Smooth muscle cell (in vitro differentiated cells): ENCODE measurements around the gene OPTC. TPM values are rescaled to one million over a fixed set of nuclear protein-coding genes. Genes with fewer than 3 reads are reported as not detected.

Source experiments
- DNase-seq: peaks from one replicate; lab custom pipeline; 2025; ENCODE audit not compliant: unreplicated experiment; lab: John Stamatoyannopoulos, UW
- H2AFZ ChIP-seq: fragments of 200-600 bp; sonication (generic); 2 replicates; pipeline ENCODE4 v1.6.0; 2016; ENCODE audit warnings: antibody characterized with exemption, low read depth, mild to moderate bottlenecking
- H3F3A ChIP-seq: fragments of 200-600 bp; sonication (generic); 2 replicates; pipeline ENCODE4 v1.6.0; 2017; ENCODE audit warnings: antibody characterized with exemption, low read depth
- H3K27ac ChIP-seq: fragments of 200-600 bp; sonication (generic); 2 replicates; pipeline ENCODE4 v1.5.1; 2016; ENCODE audit warnings: low read depth, mild to moderate bottlenecking
- H3K27me3 ChIP-seq: fragments of 200-600 bp; sonication (generic); 2 replicates; pipeline ENCODE4 v1.6.1; 2016; ENCODE audit warnings: low read depth, mild to moderate bottlenecking
- H3K36me3 ChIP-seq: fragments of 200-600 bp; sonication (generic); 2 replicates; pipeline ENCODE4 v1.5.1; 2016; ENCODE audit warnings: low read depth
- H3K4me1 ChIP-seq: fragments of 200-600 bp; sonication (generic); 2 replicates; pipeline ENCODE4 v1.5.1; 2016; ENCODE audit warnings: low read depth
- H3K4me2 ChIP-seq: fragments of 200-600 bp; sonication (generic); 2 replicates; pipeline ENCODE4 v1.6.0; 2016; ENCODE audit warnings: mild to moderate bottlenecking
- H3K4me3 ChIP-seq: fragments of 200-600 bp; sonication (generic); 2 replicates; pipeline ENCODE4 v1.5.1; 2016; ENCODE audit warnings: mild to moderate bottlenecking
- H3K79me2 ChIP-seq: fragments of 200-600 bp; sonication (generic); 2 replicates; pipeline ENCODE4 v1.6.0; 2016; ENCODE audit warnings: low read depth, mild to moderate bottlenecking
- H3K9ac ChIP-seq: fragments of 200-600 bp; sonication (generic); 2 replicates; pipeline ENCODE4 v1.6.0; 2016; ENCODE audit warnings: low read depth
- H3K9me3 ChIP-seq: fragments of 200-600 bp; sonication (generic); replicated peaks from 2 replicates; pipeline ENCODE4 v1.5.1; 2016; ENCODE audit warnings: low read depth
- H4K20me1 ChIP-seq: fragments of 200-600 bp; sonication (generic); 2 replicates; pipeline ENCODE4 v1.6.0; 2016; ENCODE audit warnings: low read depth
- WGBS: methylation state at CpG from one replicate; pipeline ENCODE4 v1.1.7; 2016; ENCODE audit warnings: low lambda C conversion rate; 5-methylcytosine and 5-hydroxymethylcytosine counted together
- polyA plus RNA-seq: library from polyadenylated mRNA; unstranded; fragments of >200 nt; fragmentation: Nextera tagmentation; extraction: Ambion mirVana; gene quantifications from 2 replicates; pipeline ENCODE4 v1.2.1, GENCODE V29; 2016
- total RNA-seq: library from RNA; depleted of rRNA; stranded (reverse); fragments of >200 nt; gene quantifications from 2 replicates; pipeline ENCODE4 v1.2.3, GENCODE V29; 2014
- TF ChIP-seq, protein P1 (sequence below): fragments of 200-600 bp; sonication (generic); IDR thresholded peaks from 2 replicates; pipeline ENCODE4 v1.5.1; 2017; ENCODE audit warnings: borderline replicate concordance, mild to moderate bottlenecking, antibody characterized with exemption; ENCODE audit not compliant: insufficient read depth, poor library complexity, severe bottlenecking

The OPTC gene
- total and polyA plus RNA-seq, 2 experiments from 2014 or later: 0.46 TPM; not detected in 1

GRCh38 chr1:203549309-203549708 lies 55.4 kb downstream of the OPTC start:
- 81% methylated on average over 2 of the region's 2 CpGs for WGBS
- Histone ChIP-seq H4K20me1 (no peaks in the 10 kb centered on the region), H3K36me3 (no peaks in the 10 kb centered on the region), H3F3A (no peaks in the 10 kb centered on the region), H3K79me2 (no peaks in the 10 kb centered on the region), H3K4me1 (no peaks in the 10 kb centered on the region), H3K27me3 (no peaks in the 10 kb centered on the region), H3K9me3 (no peaks in the 10 kb centered on the region), H2AFZ (no peak overlapping the region), H3K9ac (no peak overlapping the region), H3K27ac (no peak overlapping the region), H3K4me2 (no peak overlapping the region), H3K4me3 (no peak overlapping the region)
- TF ChIP-seq, protein P1, sequence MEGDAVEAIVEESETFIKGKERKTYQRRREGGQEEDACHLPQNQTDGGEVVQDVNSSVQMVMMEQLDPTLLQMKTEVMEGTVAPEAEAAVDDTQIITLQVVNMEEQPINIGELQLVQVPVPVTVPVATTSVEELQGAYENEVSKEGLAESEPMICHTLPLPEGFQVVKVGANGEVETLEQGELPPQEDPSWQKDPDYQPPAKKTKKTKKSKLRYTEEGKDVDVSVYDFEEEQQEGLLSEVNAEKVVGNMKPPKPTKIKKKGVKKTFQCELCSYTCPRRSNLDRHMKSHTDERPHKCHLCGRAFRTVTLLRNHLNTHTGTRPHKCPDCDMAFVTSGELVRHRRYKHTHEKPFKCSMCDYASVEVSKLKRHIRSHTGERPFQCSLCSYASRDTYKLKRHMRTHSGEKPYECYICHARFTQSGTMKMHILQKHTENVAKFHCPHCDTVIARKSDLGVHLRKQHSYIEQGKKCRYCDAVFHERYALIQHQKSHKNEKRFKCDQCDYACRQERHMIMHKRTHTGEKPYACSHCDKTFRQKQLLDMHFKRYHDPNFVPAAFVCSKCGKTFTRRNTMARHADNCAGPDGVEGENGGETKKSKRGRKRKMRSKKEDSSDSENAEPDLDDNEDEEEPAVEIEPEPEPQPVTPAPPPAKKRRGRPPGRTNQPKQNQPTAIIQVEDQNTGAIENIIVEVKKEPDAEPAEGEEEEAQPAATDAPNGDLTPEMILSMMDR: no peak
- DNase-seq: no peak

DNA sequence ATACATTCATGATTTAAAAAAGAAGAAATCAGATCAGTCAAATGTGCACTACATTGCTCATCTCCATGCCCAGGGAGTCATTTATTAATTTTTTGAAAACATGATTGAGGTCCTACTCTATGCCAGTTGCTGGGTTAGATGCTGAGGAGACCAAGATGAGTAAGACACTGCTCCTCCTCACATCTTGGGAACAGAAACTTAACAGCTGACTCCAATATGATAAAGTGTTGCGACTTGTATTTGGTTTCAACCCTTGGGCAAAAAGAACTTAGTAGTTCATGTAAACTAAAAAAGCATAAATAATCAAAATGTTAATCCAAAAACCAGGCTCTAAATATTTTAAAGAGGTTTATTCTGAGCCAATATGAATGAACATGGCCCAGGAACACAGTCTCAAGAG lies 56.9 kb downstream of the OPTC start:
- Histone ChIP-seq H3K27ac (no peak overlapping the region), H3K9ac (no peak overlapping the region), H3F3A (peaks cover 8% of the 10 kb centered on the region), H3K4me1 (peaks cover 8% of the 10 kb centered on the region), H3K4me3 (no peak overlapping the region), H3K79me2 (no peaks in the 10 kb centered on the region), H2AFZ (no peak overlapping the region), H3K9me3 (no peaks in the 10 kb centered on the region), H3K27me3 (no peaks in the 10 kb centered on the region), H3K4me2 (no peak overlapping the region), H3K36me3 (no peaks in the 10 kb centered on the region), H4K20me1 (no peaks in the 10 kb centered on the region)
- no peak for DNase-seq
- 84% methylated on average over 1 of the region's 1 CpG for WGBS
- TF ChIP-seq, protein P1: no peak

DNA sequence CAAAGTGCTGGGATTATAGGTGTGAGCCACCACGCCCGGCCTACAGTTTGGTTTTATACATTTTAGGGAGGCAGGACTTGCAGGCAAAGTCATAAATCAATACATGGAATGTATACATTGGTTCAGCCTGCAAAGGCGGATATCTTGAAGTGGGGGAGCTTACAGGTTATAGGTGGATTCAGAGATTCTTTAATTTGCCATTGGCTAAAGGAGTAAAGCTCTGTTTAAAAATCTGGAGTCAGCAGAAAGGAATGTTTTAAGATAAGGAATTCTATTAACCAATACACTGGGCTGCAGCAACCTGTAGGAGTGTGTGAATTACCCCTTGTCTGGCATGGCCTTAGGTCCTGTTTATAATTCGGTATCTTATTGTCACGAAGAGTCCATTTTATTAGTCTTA lies 57.6 kb downstream of the OPTC start:
- Histone ChIP-seq H3K4me2 (no peak overlapping the region), H3K4me1 (peaks cover 16% of the 10 kb centered on the region), H3K27me3 (no peaks in the 10 kb centered on the region), H3K27ac (no peak overlapping the region), H3K9ac (no peak overlapping the region), H3F3A (peaks cover 11% of the 10 kb centered on the region), H2AFZ (no peak overlapping the region), H3K36me3 (no peaks in the 10 kb centered on the region), H3K4me3 (no peak overlapping the region), H3K9me3 (no peaks in the 10 kb centered on the region), H3K79me2 (no peaks in the 10 kb centered on the region), H4K20me1 (no peaks in the 10 kb centered on the region)
- WGBS: 81% methylated on average over 5 of the region's 5 CpGs
- DNase-seq: no peak
- TF ChIP-seq, protein P1: no peak

- Histone ChIP-seq H3K4me1 (peaks cover 33% of the 10 kb centered on the region), H3K9ac (no peak overlapping the region), H2AFZ (no peak overlapping the region), H3K27ac (no peak overlapping the region), H3K4me3 (no peak overlapping the region), H4K20me1 (no peaks in the 10 kb centered on the region), H3K27me3 (no peaks in the 10 kb centered on the region), H3F3A (peaks cover 19% of the 10 kb centered on the region), H3K36me3 (no peaks in the 10 kb centered on the region), H3K4me2 (no peak overlapping the region), H3K79me2 (no peaks in the 10 kb centered on the region), H3K9me3 (no peaks in the 10 kb centered on the region)
- DNase-seq: no peak
- TF ChIP-seq, protein P1: no peak
- 97% methylated on average over 4 of the region's 4 CpGs for WGBS
Observed at GRCh38 chr1:203553496-203553895, 59.5 kb downstream of the OPTC start.
